SK-N-MC (cell line): ENCODE measurements around the gene CFAP53.

Experiments
- EZH2 ChIP-seq: fragments of 200-600 bp; sonication (generic); IDR thresholded peaks from one replicate; pipeline ENCODE4 v1.6.1; 2017; ENCODE audit warnings: antibody characterized with exemption
- FOXP2 ChIP-seq: optimal IDR thresholded peaks from 2 replicates; pipeline ENCODE3; 2011; ENCODE audit warnings: mild to moderate bottlenecking, moderate library complexity; ENCODE audit not compliant: insufficient read depth; ENCODE audit errors: extremely low read length, control extremely low read depth
- POLR2AphosphoS5 ChIP-seq: IDR thresholded peaks from 2 replicates; pipeline ENCODE4 v1.6.1; 2012; ENCODE audit warnings: mild to moderate bottlenecking, low read depth, low read length, borderline replicate concordance

GRCh38 chr18:50201476-50202018 is 64.7 kb downstream of the CFAP53 start:
- no peak for TF ChIP-seq EZH2
- no peak for TF ChIP-seq POLR2AphosphoS5
- TF ChIP-seq FOXP2: no peak
